GM20000 (cell line): Measurements from ENCODE around the gene CA9.
A peak's percentile ranks its signal among the peaks of the same experiment; 100 is the strongest.

Source experiments
- DNase-seq: peaks from one replicate; pipeline ENCODE4 v3.0.0; 2012; ENCODE audit warnings: low spot score
- CTCF ChIP-seq: IDR thresholded peaks from 2 replicates; pipeline ENCODE4 v1.5.1; 2012; ENCODE audit warnings: mild to moderate bottlenecking, control low read depth; ENCODE audit errors: extremely low read depth, missing control alignments

Gene CA9

GRCh38 chr9:35703906-35704672 lies 30.4 kb downstream of the CA9 start:
- TF ChIP-seq CTCF: no peak
- DNase-seq: no peak

GRCh38 chr9:35705372-35705771 lies 31.6 kb downstream of the CA9 start:
- TF ChIP-seq CTCF: no peak
- no peak for DNase-seq

- no peak for DNase-seq
- TF ChIP-seq CTCF: no peak
Observed at GRCh38 chr9:35705836-35706430, 32.2 kb downstream of the CA9 start.

GRCh38 chr9:35706951-35707350 lies 33.2 kb downstream of the CA9 start:
- TF ChIP-seq CTCF: no peak
- DNase-seq: no peak

GRCh38 chr9:35708146-35708545 lies 34.4 kb downstream of the CA9 start:
- no peak for TF ChIP-seq CTCF
- no peak for DNase-seq

GRCh38 chr9:35710818-35711500 lies 37.2 kb downstream of the CA9 start:
- no peak for DNase-seq
- TF ChIP-seq CTCF: no peak

- no peak for TF ChIP-seq CTCF
Observed at GRCh38 chr9:35711501-35712428, 38.0 kb downstream of the CA9 start.

More at GRCh38 chr9:35711501-35712428, 38.0 kb downstream of the CA9 start:
- peak; percentile 48 for DNase-seq
